ENCODE results near the gene ISG15. TPM values are rescaled to one million over a fixed set of nuclear protein-coding genes. Genes with fewer than 3 reads are reported as not detected.

The ISG15 gene
- total and polyA plus RNA-seq, 2 of the 13 experiments (the other 11 are each of a cell fraction or from before 2014, with no cell fraction given): 42.1 to 54.9 TPM

GRCh38 chr1:1062348-1063163, 49.3 kb downstream of the ISG15 start:
- Histone ChIP-seq H3K27ac (ENCODE audit: extremely low read length, insufficient read depth, low read length) (no peak overlapping the region), H2AFZ (ENCODE audit: low read length) (no peak overlapping the region), H3K4me2 (ENCODE audit: low read depth, low read length) (peak overlapping the region; percentile 93; the same call in 1 of the 2 replicates), H3K9me3 (ENCODE audit: low read length) (no peaks in the 10 kb centered on the region), H3K4me1 (ENCODE audit: insufficient read depth, low read length) (peaks cover 49% of the 10 kb centered on the region), H3K27me3 (ENCODE audit: control insufficient read depth in 1 of 2, insufficient read depth in 2 of 2, low read length in 2 of 2) (no peaks in the 10 kb centered on the region), H3K79me2 (ENCODE audit: insufficient read depth, low read length) (no peaks in the 10 kb centered on the region), H3K9ac (ENCODE audit: insufficient read depth, low read depth, low read length) (no peak overlapping the region), H3K4me3 (replicated peaks in 1 of 3; ENCODE audit: insufficient read depth in 1 of 3, low read depth in 2 of 3, low read length in 3 of 3) (peak overlapping the region in 1 of 3 experiments; percentile 70; a peak in 1 of 6 replicates), H4K20me1 (ENCODE audit: insufficient read depth, low read length) (no peaks in the 10 kb centered on the region), H3K36me3 (replicated peaks in 1 of 2; ENCODE audit: control insufficient read depth in 1 of 2, insufficient read depth in 2 of 2, low read length in 2 of 2) (no peaks in the 10 kb centered on the region)
- ATAC-seq (no peak), FAIRE-seq (no peak), DNase-seq (ENCODE audit: low spot score) (no peak)
- CTCF ChIA-PET (ENCODE audit: low intra/inter-chr PET ratio, low total read pairs): no interaction called here
- in situ Hi-C loops (cut with HindIII; ENCODE audit: extremely low pct_ligation_motif_present, low pct_unique_long_range_greater_than_20kb) (no loop called here), intact Hi-C loops (cut with micrococcal nuclease; ENCODE audit: unreplicated experiment) (no loop called here)
- TF ChIP-seq ZNF367 (CRISPR knock-in tag; IDR thresholded peaks at IDR 0.05; ENCODE audit: borderline replicate concordance) (no peak), KDM2A (CRISPR knock-in tag; IDR thresholded peaks at IDR 0.05; ENCODE audit: borderline replicate concordance, low read depth) (no peak), POGZ (CRISPR knock-in tag; IDR thresholded peaks at IDR 0.05) (no peak), EZH2 (conservative IDR thresholded peaks at IDR 0.05; ENCODE audit: low read depth, low read length) (no peak), ZNF687 (CRISPR knock-in tag; IDR thresholded peaks at IDR 0.05) (no peak), ZNF773 (CRISPR knock-in tag; IDR thresholded peaks at IDR 0.05; ENCODE audit: borderline replicate concordance) (no peak), TERF1 (CRISPR knock-in tag; IDR thresholded peaks at IDR 0.05) (no peak), ZFP1 (CRISPR knock-in tag; IDR thresholded peaks at IDR 0.05) (no peak), ARID5B (CRISPR knock-in tag; IDR thresholded peaks at IDR 0.05) (no peak), REXO4 (CRISPR knock-in tag; IDR thresholded peaks at IDR 0.05; ENCODE audit: borderline replicate concordance) (no peak)
- POLR2A ChIA-PET: no interaction called here
- BruUV-seq (replicated peaks): no TSS peak
- WGBS (ENCODE audit: low lambda C conversion rate): 76% methylated on average over 9 of the region's 29 CpGs

Measured in HepG2 (cell line).